Left lung (tissue), 10 donors: Measurements from ENCODE around the gene PCDHB2. TPM values are rescaled to one million over a fixed set of nuclear protein-coding genes. Genes with fewer than 3 reads are reported as not detected.
"Not testable (repeated sequence)": the region's sequence is repeated elsewhere in the genome, so short reads cannot be mapped to it uniquely, and the experiment has no call there.

Experiments used
- ATAC-seq: fragments of 200-7000 bp; cut with Tn5 transposase; one replicate; pipeline ENCODE4 v1.9.1; 2020; ENCODE audit warnings: moderate library complexity
- DNase-seq, 4 donors: peaks; one replicate each; pipeline ENCODE4 v3.0.0-alpha.2; 2013 to 2020
- H3K27ac ChIP-seq, 2 donors: fragments of 200-600 bp; sonication (generic) in 1 of 2; one replicate each; pipeline versions ENCODE4 v1.5.0 to v1.8.0; 2020 to 2021
- H3K27me3 ChIP-seq, 2 donors: fragments of 200-600 bp; sonication (generic) in 1 of 2; one replicate each; pipeline versions ENCODE4 v1.5.0 to v1.8.0; 2020 to 2021
- H3K36me3 ChIP-seq, 2 donors: fragments of 200-600 bp; sonication (generic) in 1 of 2; one replicate each; pipeline versions ENCODE4 v1.5.0 to v1.8.0; 2020 to 2021
- H3K4me1 ChIP-seq, 2 donors: fragments of 200-600 bp; one replicate each; pipeline ENCODE4 v1.8.0; 2021
- H3K4me3 ChIP-seq, 2 donors: fragments of 200-600 bp; sonication (generic) in 1 of 2; one replicate each; pipeline versions ENCODE4 v1.5.0 to v1.8.0; 2020 to 2021; ENCODE audit warnings: mild to moderate bottlenecking in 1 of 2
- H3K9me3 ChIP-seq, 2 donors: fragments of 200-600 bp; sonication (generic) in 1 of 2; one replicate each; pipeline versions ENCODE4 v1.5.0 to v1.8.0; 2020 to 2021
- intact Hi-C, 2 donors: fragments of 100-400 bp; cut with DNase I; formaldehyde crosslinking; loops; one replicate each; pipeline versions ENCODE4 v1.11.2 to v1.14.2; 2022
- polyA plus RNA-seq, 6 donors: library from polyadenylated mRNA; unstranded; fragments of 120-200 nt; gene quantifications; one replicate each; pipeline ENCODE4 v1.2.1, GENCODE V29; 2013; ENCODE audit not compliant: insufficient read length in 6 of 6
- total RNA-seq, 2 donors: library from RNA; stranded (reverse); fragmentation: NEBNext Ultra II Directional; extraction: Animal tissue kit (Norgen Biotek cat#: 25700); gene quantifications; one replicate each; pipeline ENCODE4 v1.2.1, GENCODE V29; 2021
- TF ChIP-seq, protein P1 (sequence below), 2 donors: fragments of 200-600 bp; sonication (generic) in 1 of 2; IDR thresholded peaks; one replicate each; pipeline versions ENCODE4 v1.5.0 to v1.8.0; 2021; ENCODE audit warnings: antibody characterized with exemption in 2 of 2
- donor health status: DM: no; HTN: yes; CAD: no.
- donor health status: DM: no; HTN: no; CAD: no.

Gene PCDHB2
- total and polyA plus RNA-seq, 8 donors: 3.6 to 12.5 (median 7.7) TPM

DNA sequence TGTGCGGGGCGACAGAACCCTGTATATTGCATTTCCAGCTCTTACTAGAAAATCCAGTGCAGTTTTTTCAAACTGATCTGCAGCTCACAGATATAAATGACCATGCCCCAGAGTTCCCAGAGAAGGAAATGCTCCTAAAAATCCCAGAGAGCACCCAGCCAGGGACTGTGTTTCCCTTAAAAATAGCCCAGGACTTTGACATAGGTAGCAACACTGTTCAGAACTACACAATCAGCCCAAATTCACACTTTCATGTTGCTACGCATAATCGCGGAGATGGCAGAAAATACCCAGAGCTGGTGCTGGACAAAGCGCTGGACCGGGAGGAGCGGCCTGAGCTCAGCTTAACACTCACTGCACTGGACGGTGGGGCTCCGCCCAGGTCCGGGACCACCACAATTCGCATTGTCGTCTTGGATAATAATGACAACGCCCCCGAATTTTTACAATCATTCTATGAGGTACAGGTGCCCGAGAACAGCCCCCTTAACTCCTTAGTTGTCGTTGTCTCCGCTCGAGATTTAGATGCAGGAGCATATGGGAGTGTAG, 41.4 kb downstream of the PCDHB2 start:
- Histone ChIP-seq H3K4me3 (peak overlapping the region; percentile 12 to 19), H3K27ac (no peak overlapping the region), H3K27me3 (peaks cover 0 to 11% of the 10 kb centered on the region in 2 donors), H3K4me1 (no peaks in the 10 kb centered on the region), H3K36me3 (no peaks in the 10 kb centered on the region), H3K9me3 (peaks cover 0 to 82% of the 10 kb centered on the region in 2 donors)
- DNase-seq (no peak), ATAC-seq (no peak)
- intact Hi-C loops: no loop called here
- TF ChIP-seq, protein P1, sequence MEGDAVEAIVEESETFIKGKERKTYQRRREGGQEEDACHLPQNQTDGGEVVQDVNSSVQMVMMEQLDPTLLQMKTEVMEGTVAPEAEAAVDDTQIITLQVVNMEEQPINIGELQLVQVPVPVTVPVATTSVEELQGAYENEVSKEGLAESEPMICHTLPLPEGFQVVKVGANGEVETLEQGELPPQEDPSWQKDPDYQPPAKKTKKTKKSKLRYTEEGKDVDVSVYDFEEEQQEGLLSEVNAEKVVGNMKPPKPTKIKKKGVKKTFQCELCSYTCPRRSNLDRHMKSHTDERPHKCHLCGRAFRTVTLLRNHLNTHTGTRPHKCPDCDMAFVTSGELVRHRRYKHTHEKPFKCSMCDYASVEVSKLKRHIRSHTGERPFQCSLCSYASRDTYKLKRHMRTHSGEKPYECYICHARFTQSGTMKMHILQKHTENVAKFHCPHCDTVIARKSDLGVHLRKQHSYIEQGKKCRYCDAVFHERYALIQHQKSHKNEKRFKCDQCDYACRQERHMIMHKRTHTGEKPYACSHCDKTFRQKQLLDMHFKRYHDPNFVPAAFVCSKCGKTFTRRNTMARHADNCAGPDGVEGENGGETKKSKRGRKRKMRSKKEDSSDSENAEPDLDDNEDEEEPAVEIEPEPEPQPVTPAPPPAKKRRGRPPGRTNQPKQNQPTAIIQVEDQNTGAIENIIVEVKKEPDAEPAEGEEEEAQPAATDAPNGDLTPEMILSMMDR (IDR thresholded peaks at IDR 0.05): no peak

DNA sequence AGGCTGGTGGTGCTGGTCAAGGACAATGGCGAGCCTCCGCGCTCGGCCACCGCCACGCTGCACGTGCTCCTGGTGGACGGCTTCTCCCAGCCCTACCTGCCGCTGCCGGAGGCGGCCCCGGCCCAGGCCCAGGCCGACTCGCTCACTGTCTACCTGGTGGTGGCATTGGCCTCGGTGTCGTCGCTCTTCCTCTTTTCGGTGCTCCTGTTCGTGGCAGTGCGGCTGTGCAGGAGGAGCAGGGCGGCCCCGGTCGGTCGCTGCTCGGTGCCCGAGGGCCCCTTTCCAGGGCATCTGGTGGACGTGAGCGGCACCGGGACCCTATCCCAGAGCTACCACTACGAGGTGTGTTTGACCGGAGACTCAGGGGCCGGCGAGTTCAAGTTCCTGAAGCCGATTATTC, 42.9 kb downstream of the PCDHB2 start:
- DNase-seq, H3K27ac ChIP-seq, H3K36me3 ChIP-seq, intact Hi-C loops, ATAC-seq, H3K4me3 ChIP-seq, H3K4me1 ChIP-seq: not testable (repeated sequence)
- H3K9me3 ChIP-seq: peaks cover 0 to 81% of the 10 kb centered on the region in 2 donors
- peaks cover 0 to 15% of the 10 kb centered on the region in 2 donors for H3K27me3 ChIP-seq

Other genes with a start within 250 kb of the PCDHB2 start
- gene PCDHA9, start 246.2 kb upstream of the PCDHB2 start, total RNA-seq: under 1 TPM in 1 of 2 donors, not detected in 1; 0.20 TPM
- gene PCDHA9, start 246.2 kb upstream of the PCDHB2 start, polyA plus RNA-seq: under 1 TPM; 0.03 to 0.11 (median 0.06) TPM
- 1 to 10 TPM in 1 of 2 donors, under 1 TPM in 1; 0.47 to 1.7 TPM for gene PCDHA10, start 238.7 kb upstream of the PCDHB2 start, total RNA-seq
- under 1 TPM; 0.14 to 0.65 (median 0.39) TPM for gene PCDHA10, start 238.7 kb upstream of the PCDHB2 start, polyA plus RNA-seq
- 1 to 10 TPM; 1.4 to 1.5 TPM for gene PCDHA11, start 225.7 kb upstream of the PCDHB2 start, total RNA-seq
- gene PCDHA11, start 225.7 kb upstream of the PCDHB2 start, polyA plus RNA-seq: under 1 TPM; 0.15 to 0.53 (median 0.27) TPM
- 1 to 10 TPM; 3.6 to 7.4 TPM for gene PCDHA12, start 219.3 kb upstream of the PCDHB2 start, total RNA-seq
- gene PCDHA12, start 219.3 kb upstream of the PCDHB2 start, polyA plus RNA-seq: under 1 TPM in 5 of 6 donors, not detected in 1; 0.03 to 0.09 (median 0.06) TPM
- 1 to 10 TPM; 1.5 to 1.7 TPM for gene PCDHA13, start 212.5 kb upstream of the PCDHB2 start, total RNA-seq
- gene PCDHA13, start 212.5 kb upstream of the PCDHB2 start, polyA plus RNA-seq: under 1 TPM; 0.09 to 0.38 (median 0.26) TPM
- 1 to 10 TPM; 6.7 to 8.3 TPM for gene PCDHAC1, start 168.3 kb upstream of the PCDHB2 start, total RNA-seq
- gene PCDHAC1, start 168.3 kb upstream of the PCDHB2 start, polyA plus RNA-seq: under 1 TPM; 0.26 to 0.53 (median 0.32) TPM
- 10 to 100 TPM in 1 of 2 donors, 1 to 10 TPM in 1; 9.9 to 12.6 TPM for gene PCDHAC2, start 128.1 kb upstream of the PCDHB2 start, total RNA-seq
- gene PCDHAC2, start 128.1 kb upstream of the PCDHB2 start, polyA plus RNA-seq: 1 to 10 TPM; 2.8 to 4.5 (median 3.1) TPM
- gene PCDHB1, start 43.2 kb upstream of the PCDHB2 start, total RNA-seq: under 1 TPM; 0.06 to 0.10 TPM
- under 1 TPM; 0.06 to 0.14 (median 0.11) TPM for gene PCDHB1, start 43.2 kb upstream of the PCDHB2 start, polyA plus RNA-seq
- 1 to 10 TPM; 2.0 to 3.9 TPM for gene PCDHB3, start 5.9 kb downstream of the PCDHB2 start, total RNA-seq
- 1 to 10 TPM; 2.2 to 4.1 (median 3.2) TPM for gene PCDHB3, start 5.9 kb downstream of the PCDHB2 start, polyA plus RNA-seq
- gene PCDHB4, start 27.2 kb downstream of the PCDHB2 start, total RNA-seq: 1 to 10 TPM; 1.9 to 4.3 TPM
- 1 to 10 TPM; 2.0 to 3.5 (median 2.5) TPM for gene PCDHB4, start 27.2 kb downstream of the PCDHB2 start, polyA plus RNA-seq
- 1 to 10 TPM; 2.5 to 7.5 TPM for gene PCDHB5, start 40.6 kb downstream of the PCDHB2 start, total RNA-seq
- 10 to 100 TPM in 5 of 6 donors, 1 to 10 TPM in 1; 8.0 to 13.9 (median 11.3) TPM for gene PCDHB5, start 40.6 kb downstream of the PCDHB2 start, polyA plus RNA-seq
- gene PCDHB6, start 55.4 kb downstream of the PCDHB2 start, total RNA-seq: 1 to 10 TPM in 1 of 2 donors, under 1 TPM in 1; 0.73 to 1.0 TPM
- 1 to 10 TPM; 2.6 to 3.3 (median 2.8) TPM for gene PCDHB6, start 55.4 kb downstream of the PCDHB2 start, polyA plus RNA-seq
- gene PCDHB7, start 78.0 kb downstream of the PCDHB2 start, total RNA-seq: 1 to 10 TPM; 2.4 to 3.8 TPM
- gene PCDHB7, start 78.0 kb downstream of the PCDHB2 start, polyA plus RNA-seq: 1 to 10 TPM; 3.9 to 5.8 (median 4.8) TPM
- gene PCDHB8, start 83.2 kb downstream of the PCDHB2 start, total RNA-seq: 1 to 10 TPM; 1.1 to 2.7 TPM
- gene PCDHB8, start 83.2 kb downstream of the PCDHB2 start, polyA plus RNA-seq: 1 to 10 TPM in 5 of 6 donors, under 1 TPM in 1; 0.72 to 3.7 (median 2.5) TPM
- 1 to 10 TPM; 1.8 to 3.1 TPM for gene PCDHB16, start 87.8 kb downstream of the PCDHB2 start, total RNA-seq
- gene PCDHB16, start 87.8 kb downstream of the PCDHB2 start, polyA plus RNA-seq: 1 to 10 TPM; 4.0 to 8.2 (median 6.9) TPM
- gene PCDHB9, start 92.5 kb downstream of the PCDHB2 start, total RNA-seq: 1 to 10 TPM; 1.3 to 1.6 TPM
- 1 to 10 TPM; 3.3 to 5.1 (median 4.4) TPM for gene PCDHB9, start 92.5 kb downstream of the PCDHB2 start, polyA plus RNA-seq
- 1 to 10 TPM; 1.5 to 2.0 TPM for gene PCDHB10, start 97.7 kb downstream of the PCDHB2 start, total RNA-seq
- gene PCDHB10, start 97.7 kb downstream of the PCDHB2 start, polyA plus RNA-seq: 1 to 10 TPM; 5.8 to 6.9 (median 6.2) TPM
- 1 to 10 TPM; 2.6 to 3.4 TPM for gene PCDHB11, start 105.0 kb downstream of the PCDHB2 start, total RNA-seq
- 1 to 10 TPM; 2.4 to 3.8 (median 3.5) TPM for gene PCDHB11, start 105.0 kb downstream of the PCDHB2 start, polyA plus RNA-seq
- 1 to 10 TPM; 2.3 to 2.6 TPM for gene PCDHB12, start 114.1 kb downstream of the PCDHB2 start, total RNA-seq
- 1 to 10 TPM; 4.6 to 7.6 (median 6.2) TPM for gene PCDHB12, start 114.1 kb downstream of the PCDHB2 start, polyA plus RNA-seq
- 1 to 10 TPM; 1.8 to 2.1 TPM for gene PCDHB13, start 119.3 kb downstream of the PCDHB2 start, total RNA-seq
- 1 to 10 TPM; 5.0 to 6.9 (median 5.9) TPM for gene PCDHB13, start 119.3 kb downstream of the PCDHB2 start, polyA plus RNA-seq
- 1 to 10 TPM; 2.6 to 3.0 TPM for gene PCDHB14, start 128.7 kb downstream of the PCDHB2 start, total RNA-seq
- gene PCDHB14, start 128.7 kb downstream of the PCDHB2 start, polyA plus RNA-seq: 10 to 100 TPM in 3 of 6 donors, 1 to 10 TPM in 3; 8.4 to 11.1 (median 10.1) TPM
- 1 to 10 TPM; 2.8 to 5.0 TPM for gene PCDHB15, start 150.8 kb downstream of the PCDHB2 start, total RNA-seq
- 10 to 100 TPM in 3 of 6 donors, 1 to 10 TPM in 3; 8.7 to 14.4 (median 11.1) TPM for gene PCDHB15, start 150.8 kb downstream of the PCDHB2 start, polyA plus RNA-seq
- under 1 TPM in 1 of 2 donors, not detected in 1; 0.76 TPM for gene SLC25A2, start 209.4 kb downstream of the PCDHB2 start, total RNA-seq
- gene SLC25A2, start 209.4 kb downstream of the PCDHB2 start, polyA plus RNA-seq: under 1 TPM in 4 of 6 donors, not detected in 2; 0.14 to 0.34 (median 0.21) TPM
- 10 to 100 TPM; 53.2 to 53.5 TPM for gene TAF7, start 226.2 kb downstream of the PCDHB2 start, total RNA-seq
- 100 to 1,000 TPM; 123 to 142 (median 134) TPM for gene TAF7, start 226.2 kb downstream of the PCDHB2 start, polyA plus RNA-seq
- under 1 TPM; 0.38 to 0.42 TPM for gene PCDHGA1, start 235.9 kb downstream of the PCDHB2 start, total RNA-seq
- 1 to 10 TPM in 1 of 6 donors, under 1 TPM in 5; 0.39 to 1.1 (median 0.81) TPM for gene PCDHGA1, start 235.9 kb downstream of the PCDHB2 start, polyA plus RNA-seq
- 1 to 10 TPM; 2.0 to 3.6 TPM for gene PCDHGA2, start 244.1 kb downstream of the PCDHB2 start, total RNA-seq
- gene PCDHGA2, start 244.1 kb downstream of the PCDHB2 start, polyA plus RNA-seq: 1 to 10 TPM; 4.6 to 7.1 (median 5.7) TPM
- gene PCDHGA3, start 249.2 kb downstream of the PCDHB2 start, total RNA-seq: 1 to 10 TPM; 1.4 to 1.8 TPM
- gene PCDHGA3, start 249.2 kb downstream of the PCDHB2 start, polyA plus RNA-seq: 1 to 10 TPM; 1.6 to 4.4 (median 3.4) TPM